HG02852 (cell line): ENCODE measurements around the gene UXS1.

Source experiments
- ATAC-seq: cut with Tn5 transposase; IDR thresholded peaks from one replicate; pipeline ENCODE4 v1.9.1; 2021; ENCODE audit warnings: mild to moderate bottlenecking, moderate library complexity; ENCODE audit not compliant: unreplicated experiment

Gene UXS1

DNA sequence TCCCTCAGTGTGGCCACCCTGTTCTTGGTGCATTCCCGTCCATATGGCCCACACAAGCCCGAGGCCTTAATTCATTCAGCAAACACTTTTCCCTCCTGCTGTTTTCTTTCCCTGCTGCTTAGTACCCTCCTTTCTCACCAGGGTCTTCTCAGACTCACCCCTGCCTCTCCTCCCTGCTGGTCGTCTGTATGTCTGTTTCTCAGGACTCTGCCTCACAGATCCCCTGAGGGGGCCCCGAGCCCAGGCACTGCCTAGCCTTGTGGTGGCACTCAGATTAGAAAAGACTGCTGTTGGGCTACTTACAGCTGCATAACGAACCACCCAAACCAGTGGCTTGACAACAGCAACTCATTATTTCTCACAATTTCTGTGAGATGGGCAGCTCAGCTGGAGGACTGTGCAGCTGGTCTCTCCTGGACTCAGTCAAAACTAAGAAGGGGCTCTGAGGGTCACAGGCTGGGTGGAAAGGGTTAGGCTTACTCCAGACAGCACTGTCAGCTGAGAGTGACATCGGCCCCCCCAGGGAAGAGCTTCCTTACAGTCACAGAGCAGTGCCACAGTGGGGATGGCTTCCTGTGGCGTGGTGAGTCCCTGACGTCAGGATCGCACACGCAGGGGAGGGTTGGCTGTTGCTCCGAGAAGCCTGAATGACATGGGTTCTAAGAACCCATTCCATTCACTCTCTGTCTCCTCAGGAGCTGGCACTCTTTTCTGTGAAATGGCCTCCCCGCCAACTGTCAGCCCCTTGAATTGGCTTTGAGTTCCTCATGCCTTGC is 139.0 kb downstream of the UXS1 start:
- no peak for ATAC-seq

DNA sequence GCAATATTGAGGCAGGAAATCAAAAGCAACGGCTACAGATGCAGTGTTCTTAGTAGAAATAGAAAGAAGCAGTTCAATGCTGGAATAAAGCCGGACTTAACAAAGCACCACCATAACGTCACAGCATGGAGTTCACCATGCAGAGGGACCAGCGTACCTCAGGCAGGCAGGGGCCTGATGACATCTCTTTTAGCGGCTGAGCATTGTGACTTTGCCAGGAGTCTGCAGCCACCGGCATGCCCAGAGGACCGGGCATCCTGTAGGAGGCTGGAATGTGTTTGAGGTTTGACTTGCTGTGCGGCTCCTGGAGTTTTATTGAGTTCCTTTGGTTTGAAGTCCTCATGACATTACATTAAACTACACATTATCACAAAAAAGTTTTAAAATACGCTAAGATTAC is 139.8 kb downstream of the UXS1 start:
- ATAC-seq = no peak

DNA sequence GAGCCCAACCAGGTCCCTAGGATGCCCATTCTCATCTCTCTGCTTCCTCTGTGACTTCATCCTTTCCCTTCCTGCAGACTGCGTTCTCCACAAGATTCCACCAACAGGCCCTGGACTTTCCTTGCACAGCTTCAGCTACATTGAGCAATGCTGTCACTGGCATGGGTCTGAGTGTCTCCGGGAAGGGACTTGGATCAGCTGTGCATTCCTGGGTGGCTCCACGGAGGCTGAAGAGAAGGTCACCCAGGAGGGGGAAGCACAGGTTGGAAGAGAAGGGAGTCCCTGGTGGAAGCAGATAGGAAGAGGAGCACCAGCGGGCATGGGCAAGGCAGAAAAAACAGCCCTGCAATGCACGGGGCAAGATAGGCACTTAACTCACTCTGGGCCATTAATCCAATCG is 140.5 kb downstream of the UXS1 start:
- no peak for ATAC-seq

DNA sequence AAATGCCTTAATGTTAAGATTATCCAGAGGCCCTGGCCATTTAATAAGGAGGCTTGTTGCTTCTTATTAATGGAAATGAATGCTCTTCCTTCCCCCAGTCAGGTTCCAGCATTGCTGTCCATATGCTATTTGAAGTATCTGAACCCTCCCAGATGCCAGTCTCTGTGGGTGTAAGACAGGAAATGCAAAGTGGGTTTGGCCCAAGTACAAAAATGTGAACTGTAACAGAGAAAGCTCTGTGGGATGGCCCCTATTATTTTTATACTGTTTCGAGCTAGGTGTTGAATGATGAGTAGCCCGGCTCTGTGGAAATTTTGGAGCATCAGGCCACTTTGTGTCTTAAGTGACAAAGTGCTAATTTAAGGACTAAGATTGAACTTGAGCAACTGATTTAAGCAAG is 141.0 kb downstream of the UXS1 start:
- no peak for ATAC-seq

DNA sequence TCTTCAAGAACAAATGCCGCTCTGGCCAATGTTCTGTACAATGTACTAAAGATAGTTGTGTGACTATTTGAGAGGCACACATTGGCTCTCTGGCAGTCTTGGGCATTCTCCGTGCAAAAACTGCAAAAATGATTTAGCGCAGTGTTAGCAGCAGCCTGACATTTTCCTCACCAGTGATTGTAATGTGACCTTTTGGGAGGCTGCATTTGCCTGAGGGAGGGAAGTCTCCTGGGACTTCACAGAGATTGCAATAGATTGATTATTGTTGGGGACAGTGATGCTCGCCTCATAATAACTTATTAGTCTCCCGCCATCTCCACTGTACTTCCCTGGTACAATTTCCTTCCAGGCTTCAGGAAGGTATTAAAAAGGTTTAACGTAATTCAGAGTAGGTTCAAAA is 149.2 kb downstream of the UXS1 start:
- no peak for ATAC-seq

DNA sequence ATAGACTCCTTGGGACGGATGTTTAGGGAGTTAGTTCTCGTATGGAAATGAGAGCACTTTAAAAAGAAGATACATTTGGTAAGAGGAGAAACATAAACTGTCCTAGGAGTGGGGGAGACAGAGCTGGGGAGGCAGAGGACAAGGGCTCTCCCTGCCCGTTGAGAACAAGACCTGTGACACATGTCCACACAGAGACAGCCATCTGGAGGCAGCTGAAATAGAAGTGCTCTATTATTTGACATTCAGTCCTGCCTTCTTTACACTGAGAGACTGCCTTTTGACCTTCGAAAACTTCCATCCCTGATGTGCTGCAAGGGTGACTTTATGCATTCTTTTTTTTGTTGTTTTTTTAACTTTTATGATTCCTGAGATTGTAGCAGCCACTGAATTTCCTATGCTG is 150.1 kb downstream of the UXS1 start:
- ATAC-seq = no peak
